Stimulated activated CD4-positive, alpha-beta T cell treated with anti-CD3 and anti-CD28 coated beads, Interleukin-4, amount 100 ng/mL, for 4 hours (primary cell): Measurements from ENCODE around the gene POP7.

Experiments used
- DNase-seq, 2 experiments: peaks; one replicate each; pipeline ENCODE4 v3.0.0-alpha.2; 2020

The POP7 gene

DNA sequence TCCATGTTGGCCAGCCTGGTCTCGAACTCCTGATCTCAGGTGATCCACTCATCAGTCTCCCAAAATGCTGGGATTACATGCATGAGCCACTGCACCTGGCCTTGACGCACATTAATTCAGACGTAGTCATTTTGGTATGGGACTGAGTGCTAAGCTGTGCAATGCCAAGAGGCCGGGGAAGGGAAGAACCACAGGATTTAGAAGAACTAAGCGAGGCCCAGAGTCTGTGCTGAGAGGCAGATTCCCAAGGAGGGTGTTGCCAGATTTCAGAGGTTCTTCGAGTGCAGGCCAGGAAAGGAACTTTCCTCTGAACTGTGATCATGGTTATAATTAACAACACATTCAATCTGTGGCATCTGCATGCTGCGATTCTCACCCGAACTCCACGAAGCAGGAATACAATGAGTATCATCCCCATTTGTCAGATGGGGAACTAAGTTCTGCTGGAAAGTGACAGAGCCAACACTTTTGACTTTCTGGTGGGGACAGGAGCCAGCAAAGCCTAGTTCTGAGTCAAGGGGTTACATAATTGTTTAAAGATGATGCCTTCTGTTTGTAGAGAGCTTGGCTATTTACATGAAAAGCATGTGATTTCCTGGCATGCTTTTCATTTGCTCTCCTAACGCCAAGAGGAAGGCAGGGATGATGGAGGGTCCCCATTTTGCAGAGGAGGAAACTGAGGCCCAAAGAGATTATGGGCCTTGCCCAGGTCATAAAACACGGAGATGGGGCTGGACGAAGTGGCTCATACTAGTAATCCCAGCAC is 21.3 kb downstream of the POP7 start:
- DNase-seq = no peak

DNA sequence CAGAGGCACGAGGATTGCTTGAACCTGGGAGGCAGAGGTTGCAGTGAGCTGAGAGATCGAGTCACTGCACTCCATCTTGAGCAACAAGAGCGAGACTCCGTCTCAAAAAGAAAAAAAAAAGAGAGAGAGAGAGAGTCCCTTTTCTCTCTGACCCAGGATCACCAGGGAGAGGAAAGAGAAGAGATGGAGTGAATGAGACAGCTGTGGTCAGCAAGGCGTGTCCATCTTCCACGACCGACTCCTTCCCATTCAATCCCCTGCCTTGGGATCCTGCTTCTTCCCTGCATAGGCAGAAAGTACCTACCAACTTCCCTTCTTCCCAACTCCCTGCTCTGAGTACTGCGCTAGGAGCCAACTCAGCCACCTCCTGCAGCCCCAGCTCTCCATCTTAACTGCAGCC is 22.3 kb downstream of the POP7 start:
- no peak for DNase-seq

DNA sequence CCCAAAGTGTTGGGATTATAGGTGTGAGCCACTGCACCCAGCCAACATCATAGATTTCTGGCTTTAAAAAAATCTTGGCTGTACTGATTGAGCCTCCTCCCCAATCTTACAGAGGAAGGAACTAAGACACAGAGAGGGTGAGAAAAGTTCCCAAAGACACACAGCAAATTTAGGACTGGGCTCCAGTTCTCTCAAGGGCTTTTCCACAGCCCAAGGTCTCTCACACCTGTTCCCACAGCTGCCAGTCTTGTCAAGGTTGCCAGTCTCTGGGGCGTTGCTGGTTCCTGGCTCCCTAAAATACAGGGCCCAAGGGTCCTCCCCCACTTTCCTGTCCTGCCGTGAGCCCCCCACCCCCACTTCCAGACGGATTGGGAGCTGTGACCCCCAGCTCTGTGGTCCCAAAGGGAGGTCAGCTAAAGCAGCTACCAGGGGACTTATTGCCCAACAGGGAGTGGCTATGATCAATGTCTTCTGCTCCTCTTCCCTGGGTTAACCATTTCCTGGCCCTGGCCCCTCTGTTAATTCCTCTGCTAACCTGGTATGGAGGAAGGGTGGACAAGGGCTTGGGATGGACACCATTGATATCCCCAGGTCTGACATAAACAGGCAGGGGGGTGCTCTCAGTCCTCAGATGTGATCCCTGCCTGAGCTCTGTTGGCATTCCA is 24.3 kb downstream of the POP7 start:
- no peak for DNase-seq

DNA sequence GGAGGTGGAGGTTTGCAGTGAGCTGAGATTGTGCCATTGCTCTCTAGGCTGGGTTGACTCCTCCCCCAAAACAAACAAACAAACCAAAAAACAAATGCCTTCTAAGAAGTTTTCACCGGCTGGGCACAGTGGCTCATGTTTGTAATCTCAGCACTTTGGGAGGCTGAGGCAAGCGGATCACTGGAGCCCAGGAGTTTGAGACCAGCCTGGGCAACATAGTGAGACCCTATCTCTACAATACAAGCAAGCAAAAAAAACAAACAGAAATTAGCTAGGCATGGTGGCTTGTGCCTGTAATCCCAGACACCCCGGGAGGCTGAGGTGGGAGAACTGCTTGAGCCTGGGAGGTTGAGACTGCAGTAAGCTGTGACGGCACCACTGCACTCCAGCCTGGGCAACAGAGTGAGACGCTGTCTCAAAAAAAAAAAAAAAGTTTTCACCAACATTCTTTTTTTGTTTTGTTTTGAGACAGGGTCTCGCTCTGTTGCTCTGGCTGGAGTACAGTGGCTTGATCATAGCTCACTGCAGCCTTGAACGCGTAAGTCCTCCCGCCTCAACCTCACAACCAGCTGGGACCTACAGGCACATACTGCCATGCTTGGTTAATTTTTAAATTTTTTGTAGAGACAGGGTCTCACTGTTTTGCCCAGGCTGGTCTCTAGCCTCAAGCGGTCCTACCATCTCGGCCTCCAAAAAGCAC is 26.2 kb downstream of the POP7 start:
- no peak for DNase-seq

DNA sequence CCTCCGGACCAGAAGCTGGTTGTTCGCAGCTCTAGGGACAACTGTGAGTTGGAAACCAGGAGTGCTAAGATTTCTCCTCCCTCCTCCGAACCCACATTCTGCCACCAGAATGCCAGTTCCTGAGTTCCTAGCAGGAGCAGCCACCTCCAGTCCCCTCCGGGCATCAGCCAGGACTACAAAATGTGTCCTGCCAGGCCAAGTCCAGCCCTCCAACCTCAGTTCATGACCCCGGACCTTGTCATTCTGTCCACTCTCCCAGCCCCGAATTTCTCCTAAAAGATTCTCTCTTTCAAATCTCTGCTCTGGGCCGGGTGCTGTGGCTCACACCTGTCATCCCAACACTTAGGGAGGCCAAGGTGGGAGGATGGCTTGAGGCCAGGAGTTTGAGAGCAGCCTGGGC is 29.8 kb downstream of the POP7 start:
- no peak for DNase-seq

DNA sequence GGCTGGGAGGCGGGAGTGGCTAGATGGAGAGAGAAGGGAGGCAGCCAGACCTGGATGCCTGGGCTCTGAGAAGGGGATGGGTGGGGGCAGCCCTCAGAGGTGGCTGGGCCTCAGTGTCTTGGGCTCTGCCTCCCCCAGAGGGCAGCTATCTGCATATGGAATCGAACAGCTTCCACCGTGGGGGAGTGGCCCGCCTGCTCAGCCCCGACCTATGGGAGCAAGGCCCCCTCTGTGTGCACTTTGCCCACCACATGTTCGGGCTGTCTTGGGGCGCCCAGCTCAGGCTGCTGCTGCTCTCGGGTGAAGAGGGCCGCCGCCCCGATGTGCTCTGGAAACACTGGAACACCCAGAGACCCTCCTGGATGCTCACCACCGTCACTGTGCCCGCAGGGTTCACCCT is 30.8 kb downstream of the POP7 start:
- DNase-seq = no peak

DNA sequence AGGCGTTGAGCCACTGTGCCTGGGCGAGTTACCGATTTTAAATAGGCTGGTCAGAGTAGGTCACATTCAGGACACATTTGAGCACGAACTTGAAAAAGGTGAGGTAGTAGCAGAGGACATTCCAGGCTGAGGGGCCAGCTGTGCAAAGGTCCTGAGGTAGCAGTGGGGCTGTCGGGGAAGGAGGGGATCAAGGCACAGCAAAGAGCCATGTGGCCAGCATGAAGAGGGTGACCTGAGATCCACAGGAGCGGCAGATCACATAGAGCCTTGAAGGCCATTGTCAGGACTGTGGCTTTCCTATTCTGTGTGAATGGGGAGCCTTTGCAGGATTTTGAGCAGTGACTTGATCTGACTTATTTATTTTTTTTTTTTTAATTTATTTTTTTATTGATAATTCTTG is 34.0 kb downstream of the POP7 start:
- DNase-seq = no peak

DNA sequence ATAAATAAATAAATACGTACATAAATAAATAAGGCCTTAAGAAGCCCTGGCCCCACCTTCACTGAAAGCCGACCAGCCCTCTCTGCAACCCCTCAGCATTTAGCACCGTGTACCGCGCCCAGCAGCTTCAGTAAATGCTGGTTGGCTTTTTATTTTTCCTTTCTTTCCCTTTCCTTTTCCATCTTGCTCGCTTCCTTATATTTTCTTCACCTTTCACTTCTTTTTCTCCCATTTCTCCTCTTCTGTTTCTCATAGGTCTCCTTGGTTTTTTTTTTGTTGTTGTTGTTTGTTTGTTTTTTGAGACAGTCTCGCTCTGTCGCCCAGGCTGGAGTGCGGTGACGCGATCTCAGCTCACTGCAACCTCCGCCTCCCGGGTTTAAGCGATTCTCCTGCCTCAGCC is 38.7 kb downstream of the POP7 start:
- no peak for DNase-seq

DNA sequence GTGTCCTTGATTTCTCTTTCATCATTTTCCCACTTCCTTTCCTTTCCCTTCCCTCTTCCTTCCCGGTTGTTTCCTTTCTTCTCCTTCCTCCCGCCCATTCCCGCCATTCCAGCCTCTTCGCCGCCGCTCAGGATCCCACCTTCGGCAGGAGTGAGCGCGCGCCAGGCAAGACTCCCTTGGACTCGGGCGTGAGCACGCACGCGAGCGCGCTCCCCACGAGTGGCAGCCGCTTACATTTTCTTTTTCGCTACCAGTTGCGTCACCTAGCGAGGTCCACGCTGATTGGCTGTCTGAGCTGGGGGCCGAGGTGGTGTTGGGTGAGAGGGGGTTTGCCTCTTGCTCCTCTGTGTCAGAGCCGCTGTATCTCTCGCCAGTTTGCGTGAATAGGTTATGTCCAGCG is 39.3 kb downstream of the POP7 start:
- no peak for DNase-seq

DNA sequence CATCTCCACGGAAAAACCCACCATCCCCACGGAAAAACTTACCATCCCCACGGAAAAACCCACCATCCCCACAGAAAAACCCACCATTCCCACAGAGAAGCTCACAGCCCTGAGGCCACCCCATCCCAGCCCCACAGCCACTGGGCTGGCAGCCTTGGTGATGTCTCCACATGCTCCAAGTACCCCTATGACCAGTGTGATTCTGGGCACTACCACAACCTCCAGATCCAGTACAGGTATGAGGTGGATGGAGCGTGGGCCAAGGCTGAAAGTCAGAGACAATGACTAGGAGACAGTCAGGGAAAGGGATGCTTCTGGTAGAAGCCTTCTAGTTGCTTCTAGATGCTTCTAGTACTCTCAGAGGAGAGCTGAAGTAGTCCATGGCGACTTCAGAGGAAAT is 47.1 kb downstream of the POP7 start:
- DNase-seq = no peak

DNA sequence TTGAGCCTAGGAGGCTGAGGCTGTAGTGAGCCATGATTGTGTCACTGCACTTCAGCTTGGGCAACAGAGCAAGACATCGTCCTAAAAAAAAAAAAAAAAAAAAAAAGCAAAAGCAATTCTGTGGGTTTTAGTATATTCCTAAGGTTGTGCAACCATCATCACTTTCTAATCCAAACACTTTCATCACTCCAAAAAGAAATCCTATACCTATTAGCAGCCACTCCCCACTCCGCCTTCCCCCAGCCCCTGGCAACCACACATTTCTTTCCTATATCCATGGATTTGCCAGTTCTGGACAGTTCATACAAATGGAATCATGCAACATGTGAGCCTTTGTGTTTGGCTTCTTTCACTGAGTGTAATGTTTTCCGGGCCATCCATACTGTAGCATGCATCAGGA is 47.8 kb downstream of the POP7 start:
- DNase-seq = no peak
